ENCODE results near the gene LENG9.
"Not testable (repeated sequence)": the region's sequence is repeated elsewhere in the genome, so short reads cannot be mapped to it uniquely, and the experiment has no call there.

The LENG9 gene

GRCh38 chr19:54458648-54459281, 4.8 kb downstream of the LENG9 start:
- DNase-seq: no peak

- DNase-seq: no peak
Observed at GRCh38 chr19:54457773-54458647, 5.6 kb downstream of the LENG9 start.

GRCh38 chr19:54456423-54457373, 6.9 kb downstream of the LENG9 start:
- no peak for DNase-seq

GRCh38 chr19:54455786-54456422, 7.7 kb downstream of the LENG9 start:
- no peak for DNase-seq

- no peak for DNase-seq
Observed at GRCh38 chr19:54454781-54455675, 8.6 kb downstream of the LENG9 start.

- no peak for DNase-seq
Observed at GRCh38 chr19:54453921-54454780, 9.4 kb downstream of the LENG9 start.

GRCh38 chr19:54452626-54453025, 11.0 kb downstream of the LENG9 start:
- DNase-seq: no peak

GRCh38 chr19:54451997-54452396, 11.6 kb downstream of the LENG9 start:
- no peak for DNase-seq

- DNase-seq: no peak
Observed at GRCh38 chr19:54451331-54451871, 12.2 kb downstream of the LENG9 start.

- DNase-seq: no peak
Observed at GRCh38 chr19:54449701-54450069, 13.9 kb downstream of the LENG9 start.

GRCh38 chr19:54448774-54449700, 14.5 kb downstream of the LENG9 start, which contains the start of gene LENG8:
Gene LENG8 (plus strand): TSS chr19:54449199. CDS start chr19:54451345, 2,146 bp downstream.
- peak; percentile 99 for DNase-seq

- no peak for DNase-seq
Observed at GRCh38 chr19:54448040-54448773, 15.4 kb downstream of the LENG9 start.

- DNase-seq: not testable (repeated sequence)
Observed at GRCh38 chr19:54446349-54446748, 17.2 kb downstream of the LENG9 start.

- no peak for DNase-seq
Observed at GRCh38 chr19:54444737-54445136, 18.8 kb downstream of the LENG9 start.

GRCh38 chr19:54440641-54441040, 22.9 kb downstream of the LENG9 start:
- DNase-seq: no peak

- no peak for DNase-seq
Observed at GRCh38 chr19:54439174-54439851, 24.3 kb downstream of the LENG9 start.

GRCh38 chr19:54436628-54437252, 26.8 kb downstream of the LENG9 start:
- no peak for DNase-seq
